Central memory CD8-positive, alpha-beta T cell (primary cell): ENCODE results near the gene CDC42SE2.
"Not testable (repeated sequence)": the region's sequence is repeated elsewhere in the genome, so short reads cannot be mapped to it uniquely, and the experiment has no call there.

Experiments used
- ATAC-seq: fragments of 150-1000 bp; cut with Tn5 transposase; replicated peaks from 2 replicates; pipeline ENCODE4 v1.10.0; 2022; ENCODE audit warnings: mild to moderate bottlenecking, moderate FRiP score, moderate number of reproducible peaks; ENCODE audit not compliant: poor library complexity, severe bottlenecking; ENCODE audit errors: extremely low read depth
- DNase-seq, 2 donors: peaks; one replicate each; pipeline ENCODE4 v3.0.0; 2021; ENCODE audit warnings: low spot score in 2 of 2
- H3K27ac Mint-ChIP-seq: one replicate; pipeline ENCODE4 v1.8.0; 2022; ENCODE audit warnings: low read depth, mild to moderate bottlenecking, moderate library complexity, mixed read lengths
- H3K27me3 Mint-ChIP-seq: one replicate; pipeline ENCODE4 v1.8.0; 2022; ENCODE audit warnings: mixed read lengths
- H3K36me3 Mint-ChIP-seq: one replicate; pipeline ENCODE4 v1.8.0; 2022; ENCODE audit warnings: mild to moderate bottlenecking, moderate library complexity, mixed read lengths; ENCODE audit not compliant: insufficient read depth
- H3K4me1 Mint-ChIP-seq: one replicate; pipeline ENCODE4 v1.8.0; 2022; ENCODE audit warnings: mixed read lengths
- H3K4me3 Mint-ChIP-seq: one replicate; pipeline ENCODE4 v1.8.0; 2022; ENCODE audit warnings: mild to moderate bottlenecking, moderate library complexity, mixed read lengths
- H3K9me3 Mint-ChIP-seq: one replicate; pipeline ENCODE4 v1.8.0; 2022; ENCODE audit warnings: mixed read lengths

The CDC42SE2 gene

DNA sequence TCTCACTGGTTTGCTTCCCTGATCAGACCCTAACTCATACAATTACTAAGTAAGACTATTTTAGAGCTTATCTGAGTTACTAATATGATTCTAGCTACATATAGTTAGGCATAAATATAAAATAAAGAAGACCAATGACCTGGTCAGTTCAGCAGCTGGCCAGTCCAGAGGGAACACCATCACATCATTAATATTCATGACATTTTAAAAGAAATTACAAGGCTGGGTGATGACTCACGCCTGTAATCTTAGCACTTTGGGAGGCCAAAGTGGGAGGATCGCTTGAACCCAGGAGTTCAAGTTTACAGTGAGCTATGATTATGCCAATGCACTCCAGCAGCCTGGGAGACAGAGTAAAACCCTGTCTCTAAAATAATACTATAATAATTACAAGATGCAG, 37.0 kb upstream of the CDC42SE2 start:
- DNase-seq (no peak), ATAC-seq (no peak)
- H3K36me3 Mint-ChIP-seq = no peaks in the 10 kb centered on the region
- H3K4me1 Mint-ChIP-seq = no peaks in the 10 kb centered on the region
- no peaks in the 10 kb centered on the region for H3K27me3 Mint-ChIP-seq
- H3K4me3 Mint-ChIP-seq = no peak overlapping the region
- H3K27ac Mint-ChIP-seq = no peak overlapping the region
- H3K9me3 Mint-ChIP-seq = no peaks in the 10 kb centered on the region

- ATAC-seq (no peak), DNase-seq (no peak)
- H3K9me3 Mint-ChIP-seq = no peaks in the 10 kb centered on the region
- no peaks in the 10 kb centered on the region for H3K36me3 Mint-ChIP-seq
- no peak overlapping the region for H3K27ac Mint-ChIP-seq
- no peaks in the 10 kb centered on the region for H3K27me3 Mint-ChIP-seq
- H3K4me1 Mint-ChIP-seq = no peaks in the 10 kb centered on the region
- no peak overlapping the region for H3K4me3 Mint-ChIP-seq
Observed at GRCh38 chr5:131228646-131229045, 35.2 kb upstream of the CDC42SE2 start.

GRCh38 chr5:131229623-131230022, 34.2 kb upstream of the CDC42SE2 start:
- Mint-ChIP-seq H3K27me3 (no peaks in the 10 kb centered on the region), H3K4me3 (no peak overlapping the region), H3K27ac (no peak overlapping the region), H3K4me1 (no peaks in the 10 kb centered on the region), H3K36me3 (no peaks in the 10 kb centered on the region), H3K9me3 (no peaks in the 10 kb centered on the region)
- ATAC-seq (no peak), DNase-seq (no peak)

GRCh38 chr5:131230406-131230805, 33.4 kb upstream of the CDC42SE2 start:
- DNase-seq (no peak), ATAC-seq (no peak)
- Mint-ChIP-seq H3K36me3 (no peaks in the 10 kb centered on the region), H3K27me3 (no peaks in the 10 kb centered on the region), H3K9me3 (no peaks in the 10 kb centered on the region), H3K4me1 (no peaks in the 10 kb centered on the region), H3K4me3 (no peak overlapping the region), H3K27ac (no peak overlapping the region)

DNA sequence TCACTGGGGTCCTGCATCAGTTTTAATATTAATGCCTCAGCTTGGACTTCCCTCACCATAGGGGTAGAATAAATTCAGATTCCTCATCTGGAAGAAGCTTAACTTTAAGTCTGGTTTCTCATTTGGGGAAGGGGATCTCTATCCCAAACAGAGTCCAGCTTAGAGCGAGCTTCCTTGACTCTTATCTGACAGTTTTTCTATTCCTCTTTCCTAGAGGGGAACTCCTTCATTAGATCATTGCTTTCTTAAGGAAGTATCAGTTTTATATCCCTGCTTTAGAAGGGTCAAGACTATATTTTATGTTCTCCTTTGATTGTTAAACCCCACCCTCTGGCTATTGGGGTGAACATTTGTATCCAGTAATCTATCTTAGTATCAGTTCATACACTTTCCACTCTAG, 24.2 kb upstream of the CDC42SE2 start:
- no peak overlapping the region for H3K27ac Mint-ChIP-seq
- no peaks in the 10 kb centered on the region for H3K9me3 Mint-ChIP-seq
- no peak overlapping the region for H3K4me3 Mint-ChIP-seq
- H3K27me3 Mint-ChIP-seq = no peaks in the 10 kb centered on the region
- H3K4me1 Mint-ChIP-seq = no peaks in the 10 kb centered on the region
- H3K36me3 Mint-ChIP-seq = peaks cover 2% of the 10 kb centered on the region
- ATAC-seq = no peak
- no peak for DNase-seq

GRCh38 chr5:131242728-131243255, 21.1 kb upstream of the CDC42SE2 start:
- Mint-ChIP-seq H3K27me3 (no peaks in the 10 kb centered on the region), H3K4me3 (no peak overlapping the region), H3K36me3 (peaks cover 4% of the 10 kb centered on the region), H3K9me3 (no peaks in the 10 kb centered on the region), H3K4me1 (no peaks in the 10 kb centered on the region), H3K27ac (no peak overlapping the region)
- no peak for ATAC-seq
- DNase-seq = no peak

DNA sequence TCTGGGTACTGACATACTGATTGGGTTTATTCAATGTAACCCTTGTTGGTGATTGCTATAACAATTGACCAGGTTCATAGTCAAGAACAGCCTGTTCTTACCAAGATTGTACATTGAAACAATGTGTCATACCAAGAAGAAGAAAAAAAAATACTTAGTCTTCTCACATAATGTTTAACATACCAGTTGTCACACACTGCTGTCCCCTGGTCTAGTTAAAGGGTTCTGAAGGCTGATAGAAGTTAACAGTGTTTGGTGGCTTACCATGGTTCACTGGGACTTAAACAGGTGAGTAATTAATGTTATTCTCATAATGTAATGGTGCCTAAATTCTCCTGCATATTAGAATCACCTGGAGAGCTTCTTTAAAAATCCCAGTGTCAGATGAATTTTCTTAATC, 18.5 kb upstream of the CDC42SE2 start:
- H3K36me3 Mint-ChIP-seq = peaks cover 3% of the 10 kb centered on the region
- no peak for DNase-seq
- no peak for ATAC-seq
- no peak overlapping the region for H3K27ac Mint-ChIP-seq
- H3K27me3 Mint-ChIP-seq = no peaks in the 10 kb centered on the region
- H3K4me1 Mint-ChIP-seq = peaks cover 10% of the 10 kb centered on the region
- H3K4me3 Mint-ChIP-seq = no peak overlapping the region
- no peaks in the 10 kb centered on the region for H3K9me3 Mint-ChIP-seq

DNA sequence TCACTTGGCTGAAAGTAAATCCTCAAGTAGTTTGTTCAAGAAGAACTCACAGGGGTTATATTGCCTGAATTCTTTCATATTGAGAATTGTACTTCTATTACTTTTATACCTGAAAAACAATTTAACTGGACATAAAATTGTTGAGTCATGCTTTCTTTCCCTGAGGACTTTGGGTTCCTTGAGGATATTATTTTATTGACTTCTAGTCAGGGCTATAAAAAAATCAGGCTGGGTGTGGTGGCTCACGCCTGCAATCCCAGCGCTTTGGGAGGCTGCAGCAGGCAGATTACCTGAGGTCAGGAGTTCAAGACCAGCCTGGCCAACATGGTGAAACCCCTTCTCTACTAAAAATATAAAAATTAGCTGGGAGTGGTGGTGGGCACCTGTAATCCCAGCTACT, 17.9 kb upstream of the CDC42SE2 start:
- no peaks in the 10 kb centered on the region for H3K27me3 Mint-ChIP-seq
- DNase-seq (no peak), ATAC-seq (no peak)
- no peaks in the 10 kb centered on the region for H3K9me3 Mint-ChIP-seq
- no peak overlapping the region for H3K4me3 Mint-ChIP-seq
- H3K4me1 Mint-ChIP-seq = peaks cover 16% of the 10 kb centered on the region
- no peak overlapping the region for H3K27ac Mint-ChIP-seq
- peaks cover 3% of the 10 kb centered on the region for H3K36me3 Mint-ChIP-seq

GRCh38 chr5:131246504-131246903, 17.3 kb upstream of the CDC42SE2 start:
- no peaks in the 10 kb centered on the region for H3K9me3 Mint-ChIP-seq
- H3K36me3 Mint-ChIP-seq = peaks cover 3% of the 10 kb centered on the region
- no peak overlapping the region for H3K4me3 Mint-ChIP-seq
- no peak for DNase-seq
- peaks cover 22% of the 10 kb centered on the region for H3K4me1 Mint-ChIP-seq
- H3K27me3 Mint-ChIP-seq = no peaks in the 10 kb centered on the region
- no peak for ATAC-seq
- H3K27ac Mint-ChIP-seq = no peak overlapping the region

- DNase-seq (no peak), ATAC-seq (no peak)
- peaks cover 47% of the 10 kb centered on the region for H3K4me1 Mint-ChIP-seq
- no peaks in the 10 kb centered on the region for H3K27me3 Mint-ChIP-seq
- H3K9me3 Mint-ChIP-seq = no peaks in the 10 kb centered on the region
- peaks cover 19% of the 10 kb centered on the region for H3K36me3 Mint-ChIP-seq
- peak overlapping the region; percentile 93 for H3K27ac Mint-ChIP-seq
- peak overlapping the region; percentile 87 for H3K4me3 Mint-ChIP-seq
Observed at GRCh38 chr5:131250751-131251475, 12.9 kb upstream of the CDC42SE2 start.

GRCh38 chr5:131252824-131253171, 11.1 kb upstream of the CDC42SE2 start:
- Mint-ChIP-seq H3K36me3 (peaks cover 32% of the 10 kb centered on the region), H3K4me1 (peaks cover 59% of the 10 kb centered on the region), H3K9me3 (no peaks in the 10 kb centered on the region), H3K27me3 (no peaks in the 10 kb centered on the region), H3K4me3 (peak overlapping the region; percentile 87), H3K27ac (peak overlapping the region; percentile 93)
- DNase-seq (peak; percentile 55 to 79), ATAC-seq (peak; percentile 79)

DNA sequence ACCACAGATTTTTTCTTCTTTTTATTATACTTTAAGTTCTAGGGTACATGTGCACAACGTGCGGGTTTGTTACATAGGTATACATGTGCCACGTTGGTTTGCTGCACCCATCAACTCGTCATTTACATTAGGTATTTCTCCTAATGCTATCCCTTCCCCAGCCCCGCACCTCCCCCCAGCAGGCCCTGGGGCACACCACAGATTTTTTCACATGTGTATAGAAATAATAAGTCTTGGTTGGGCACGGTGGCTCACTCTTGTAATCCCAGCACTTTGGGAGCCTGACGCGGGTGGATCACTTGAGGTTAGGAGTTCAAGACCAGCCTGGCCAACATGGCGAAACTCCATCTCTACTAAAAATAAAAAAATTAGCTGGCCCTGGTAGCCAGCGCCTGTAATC, 9.8 kb upstream of the CDC42SE2 start:
- not testable (repeated sequence) for H3K27me3 Mint-ChIP-seq, ATAC-seq, DNase-seq, H3K9me3 Mint-ChIP-seq
- peaks cover 71% of the 10 kb centered on the region for H3K4me1 Mint-ChIP-seq
- H3K27ac Mint-ChIP-seq = peak overlapping the region; percentile 93
- H3K4me3 Mint-ChIP-seq = peak overlapping the region; percentile 87
- H3K36me3 Mint-ChIP-seq = peaks cover 38% of the 10 kb centered on the region

DNA sequence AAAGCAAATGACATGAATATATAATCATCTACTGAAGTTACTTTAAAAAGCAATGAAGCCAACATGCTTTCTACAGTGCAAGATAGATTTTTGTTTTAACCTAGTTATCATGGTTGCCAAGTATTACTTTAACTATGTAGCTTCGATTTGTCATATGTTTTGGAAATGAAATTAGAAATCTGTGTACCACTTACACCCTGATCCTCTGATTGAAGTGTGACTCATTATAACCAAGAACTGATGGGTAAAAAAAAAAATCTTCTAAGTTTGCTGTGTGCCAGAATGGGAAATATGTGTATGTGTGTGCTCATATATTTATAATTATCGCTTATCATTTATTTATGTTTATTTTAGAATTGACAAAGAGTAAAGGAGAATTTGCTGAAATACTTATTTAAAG, 9.1 kb upstream of the CDC42SE2 start:
- H3K27ac Mint-ChIP-seq = peak overlapping the region; percentile 93
- H3K9me3 Mint-ChIP-seq = no peaks in the 10 kb centered on the region
- ATAC-seq = no peak
- no peak for DNase-seq
- H3K27me3 Mint-ChIP-seq = no peaks in the 10 kb centered on the region
- peaks cover 74% of the 10 kb centered on the region for H3K4me1 Mint-ChIP-seq
- peaks cover 38% of the 10 kb centered on the region for H3K36me3 Mint-ChIP-seq
- H3K4me3 Mint-ChIP-seq = peak overlapping the region; percentile 87
